Fibroblast of mammary gland (primary cell): ENCODE results near the gene SFTPA2.
"Not testable (repeated sequence)": the region's sequence is repeated elsewhere in the genome, so short reads cannot be mapped to it uniquely, and the experiment has no call there.

ENCODE experiments used
- DNase-seq: peaks from one replicate; pipeline ENCODE4 v3.0.0-alpha.2; 2010; ENCODE audit warnings: low read depth
- H3K4me3 ChIP-seq: 2 replicates; pipeline ENCODE4 v1.5.1; 2011; ENCODE audit warnings: low read depth, mild to moderate bottlenecking, low read length, moderate library complexity; ENCODE audit not compliant: control insufficient read depth
- TF ChIP-seq, protein P1 (sequence below): conservative IDR thresholded peaks from 2 replicates; pipeline ENCODE4 v1.5.1; 2011; ENCODE audit warnings: low read depth, low read length, inconsistent platforms; ENCODE audit not compliant: control insufficient read depth, insufficient read depth

The SFTPA2 gene

DNA sequence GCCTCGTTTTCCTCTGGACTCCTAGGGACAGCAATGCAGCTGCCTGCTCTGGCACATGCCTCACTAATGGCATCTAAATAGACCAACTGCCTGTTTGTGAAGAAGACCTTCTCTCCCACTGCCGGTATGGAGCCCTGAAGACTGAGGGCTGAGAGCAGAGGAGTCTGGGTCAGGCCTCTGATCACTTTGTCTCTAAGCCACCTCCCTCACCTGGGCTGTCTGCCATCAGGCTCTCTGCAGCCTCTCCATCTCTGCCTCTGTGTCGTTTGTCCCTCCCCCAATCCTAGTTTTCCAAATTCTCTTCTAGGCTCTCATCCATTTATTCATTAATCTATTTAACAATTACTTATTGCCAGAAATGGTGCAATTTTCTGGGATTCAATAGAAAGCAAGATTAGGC, 35.3 kb upstream of the SFTPA2 start:
- no peak for DNase-seq
- no peak overlapping the region for H3K4me3 ChIP-seq
- TF ChIP-seq, protein P1, sequence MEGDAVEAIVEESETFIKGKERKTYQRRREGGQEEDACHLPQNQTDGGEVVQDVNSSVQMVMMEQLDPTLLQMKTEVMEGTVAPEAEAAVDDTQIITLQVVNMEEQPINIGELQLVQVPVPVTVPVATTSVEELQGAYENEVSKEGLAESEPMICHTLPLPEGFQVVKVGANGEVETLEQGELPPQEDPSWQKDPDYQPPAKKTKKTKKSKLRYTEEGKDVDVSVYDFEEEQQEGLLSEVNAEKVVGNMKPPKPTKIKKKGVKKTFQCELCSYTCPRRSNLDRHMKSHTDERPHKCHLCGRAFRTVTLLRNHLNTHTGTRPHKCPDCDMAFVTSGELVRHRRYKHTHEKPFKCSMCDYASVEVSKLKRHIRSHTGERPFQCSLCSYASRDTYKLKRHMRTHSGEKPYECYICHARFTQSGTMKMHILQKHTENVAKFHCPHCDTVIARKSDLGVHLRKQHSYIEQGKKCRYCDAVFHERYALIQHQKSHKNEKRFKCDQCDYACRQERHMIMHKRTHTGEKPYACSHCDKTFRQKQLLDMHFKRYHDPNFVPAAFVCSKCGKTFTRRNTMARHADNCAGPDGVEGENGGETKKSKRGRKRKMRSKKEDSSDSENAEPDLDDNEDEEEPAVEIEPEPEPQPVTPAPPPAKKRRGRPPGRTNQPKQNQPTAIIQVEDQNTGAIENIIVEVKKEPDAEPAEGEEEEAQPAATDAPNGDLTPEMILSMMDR = no peak

DNA sequence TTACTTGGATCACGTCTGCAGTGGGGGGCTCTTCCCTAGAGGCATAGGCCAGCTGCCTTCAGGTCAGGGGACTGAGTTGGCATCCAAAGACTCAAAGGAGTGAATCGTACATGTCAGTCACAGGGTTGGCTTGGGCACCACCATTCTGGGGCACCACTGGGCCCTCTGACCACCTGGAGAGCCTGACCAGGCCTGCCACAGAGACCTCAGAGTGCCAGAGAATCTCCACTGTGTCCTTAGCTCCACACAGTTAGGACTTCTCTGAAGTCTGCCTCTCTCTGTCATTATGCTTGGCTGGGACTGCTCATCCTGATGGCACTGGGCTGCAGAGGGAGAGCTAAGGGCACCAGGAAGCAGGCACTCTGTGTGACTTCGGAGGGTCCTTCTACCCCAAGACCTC, 34.4 kb upstream of the SFTPA2 start:
- not testable (repeated sequence) for H3K4me3 ChIP-seq, DNase-seq

DNA sequence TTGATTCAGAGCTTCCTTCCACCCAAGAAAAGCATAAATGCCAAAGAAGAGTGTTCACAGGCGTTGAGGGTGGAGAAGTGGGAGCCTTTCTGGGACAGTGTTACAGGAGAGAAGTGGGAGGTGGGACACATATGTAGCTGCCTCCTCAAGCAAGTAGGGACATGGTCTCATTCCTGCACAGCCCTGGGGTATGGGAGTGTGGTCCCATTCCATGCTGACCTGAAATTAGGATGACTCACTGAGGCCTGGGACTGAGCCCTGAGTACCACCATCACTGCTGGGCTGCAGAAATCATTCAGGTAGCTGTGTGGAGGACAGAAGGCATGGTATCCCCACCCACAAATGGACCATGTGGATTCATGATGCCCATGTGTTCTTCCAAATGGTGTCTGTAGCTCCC, 33.2 kb upstream of the SFTPA2 start:
- no peak overlapping the region for H3K4me3 ChIP-seq
- TF ChIP-seq, protein P1 = no peak
- DNase-seq = no peak

DNA sequence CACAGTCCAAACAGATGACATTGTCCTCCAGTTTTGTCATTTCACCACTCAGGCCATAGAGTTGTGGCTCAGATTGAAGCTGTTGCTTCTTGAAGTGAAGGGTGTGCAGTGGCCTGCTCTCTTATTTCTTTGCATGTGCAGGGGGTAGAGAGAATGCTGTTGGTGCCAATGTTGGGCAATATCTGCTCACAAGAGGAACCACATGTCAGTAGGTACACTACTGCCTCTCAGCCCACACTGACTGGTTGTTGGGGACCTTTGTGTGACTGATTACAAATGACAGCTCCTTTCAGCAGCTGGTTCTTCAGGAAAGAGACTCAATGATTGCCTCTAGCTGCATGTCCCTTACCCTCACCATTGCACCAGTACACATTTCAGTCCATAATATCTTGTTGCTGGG, 28.6 kb upstream of the SFTPA2 start:
- DNase-seq = no peak
- TF ChIP-seq, protein P1 = no peak
- H3K4me3 ChIP-seq = no peak overlapping the region

DNA sequence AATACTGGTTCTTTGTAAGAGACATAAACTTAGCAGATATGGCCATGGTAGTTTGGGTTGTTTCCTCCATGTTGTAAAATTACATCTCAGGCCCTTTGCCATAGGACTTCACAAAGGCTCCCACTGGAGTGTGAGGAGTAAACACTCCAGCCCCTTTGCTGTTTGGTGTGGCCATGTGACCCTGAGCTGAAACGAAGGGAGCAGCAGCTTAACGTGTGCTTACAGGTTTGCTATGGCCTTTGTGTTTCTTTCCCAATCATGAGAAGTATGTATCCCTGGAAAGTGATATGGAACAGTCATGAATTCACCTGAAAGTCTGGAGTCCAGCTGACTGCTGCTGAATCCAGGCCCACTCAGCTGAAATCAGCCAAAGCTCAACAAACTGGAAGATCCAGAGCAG, 26.7 kb upstream of the SFTPA2 start:
- TF ChIP-seq, protein P1 = no peak
- no peak for DNase-seq

DNA sequence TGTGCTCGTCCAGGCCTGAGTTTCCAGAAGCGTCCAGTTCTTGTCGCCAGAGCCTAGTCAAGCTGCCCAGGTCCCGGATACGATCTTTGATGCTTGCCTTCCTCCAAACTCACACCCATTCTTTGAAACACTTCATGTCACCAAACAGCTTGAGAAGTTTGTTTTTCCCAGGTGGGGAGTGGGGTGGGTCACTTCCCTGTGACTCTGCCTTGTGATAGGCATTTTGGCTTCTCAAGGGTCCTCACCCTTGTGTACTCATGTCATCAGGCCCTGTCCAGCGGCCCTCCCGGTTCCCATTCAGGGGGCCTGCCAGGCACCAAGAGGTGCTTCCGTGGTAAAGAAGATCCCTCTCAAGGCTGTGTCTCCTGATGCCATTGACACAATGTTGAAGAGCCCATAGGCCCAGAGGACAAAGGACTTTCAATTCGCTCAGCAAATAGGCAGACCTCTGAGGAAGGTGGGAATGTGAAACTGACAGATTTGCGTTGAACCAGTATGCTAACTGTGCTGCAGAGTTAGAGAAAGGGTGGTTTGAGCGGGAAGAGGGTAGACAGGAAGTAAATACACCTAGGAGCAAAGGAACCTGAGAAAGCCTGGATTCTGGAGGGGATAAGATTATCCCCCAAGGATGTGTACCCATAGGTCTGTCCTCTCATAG, 25.8 kb upstream of the SFTPA2 start:
- TF ChIP-seq, protein P1 = no peak
- H3K4me3 ChIP-seq = no peak overlapping the region
- DNase-seq = no peak

More for the DNA sequence above, 26.7 kb upstream of the SFTPA2 start:
- no peak overlapping the region for H3K4me3 ChIP-seq

DNA sequence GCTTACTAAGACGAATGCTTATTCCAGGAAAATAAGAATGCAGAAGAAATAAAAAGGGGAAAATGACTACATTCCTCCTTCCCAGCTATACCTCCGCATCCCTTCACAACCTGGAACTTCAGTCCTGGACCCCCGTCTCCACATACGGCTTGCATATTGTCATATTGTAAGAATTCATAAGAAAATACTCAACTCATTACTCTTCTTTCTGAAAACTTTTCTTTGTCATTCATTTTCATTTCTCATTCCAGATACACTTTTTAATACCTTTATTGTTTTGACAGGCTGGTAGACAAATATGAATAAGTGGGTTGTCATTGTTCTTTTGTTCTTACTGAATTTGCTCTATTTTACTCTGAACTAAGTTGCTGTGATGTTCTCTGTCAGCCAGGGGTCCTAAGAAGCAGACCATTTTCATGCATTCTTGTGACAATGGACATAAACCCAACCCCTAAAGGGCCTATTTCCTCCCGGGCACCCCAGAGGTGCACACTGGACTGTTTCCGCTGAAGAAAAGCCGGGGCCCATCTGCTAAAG, 23.3 kb upstream of the SFTPA2 start:
- TF ChIP-seq, protein P1 = no peak
- no peak for DNase-seq
- no peak overlapping the region for H3K4me3 ChIP-seq

DNA sequence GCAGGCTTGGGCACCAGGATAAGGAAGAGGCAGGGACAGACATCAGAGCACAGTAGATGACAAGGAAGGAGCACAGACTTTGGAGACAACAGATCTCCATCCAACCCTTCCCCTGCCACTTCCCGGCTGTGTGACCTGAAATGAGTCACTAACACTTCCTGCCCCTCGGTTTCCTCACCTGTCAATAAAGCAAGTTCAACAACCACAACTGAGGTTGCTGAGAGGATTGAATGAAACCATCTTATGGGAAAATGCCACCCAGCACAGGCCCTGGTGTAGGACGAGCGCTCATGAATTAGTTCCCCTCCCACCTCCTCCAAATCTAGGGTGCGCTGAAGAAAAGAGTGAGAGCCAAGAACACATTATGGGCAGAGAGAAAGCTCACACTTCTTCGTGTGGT, 22.7 kb upstream of the SFTPA2 start:
- not testable (repeated sequence) for DNase-seq, H3K4me3 ChIP-seq
